Progenitor cell of endocrine pancreas (in vitro differentiated cells): Measurements from ENCODE around the gene AADACL2. TPM values are rescaled to one million over a fixed set of nuclear protein-coding genes. Genes with fewer than 3 reads are reported as not detected.
"Not testable (repeated sequence)": the region's sequence is repeated elsewhere in the genome, so short reads cannot be mapped to it uniquely, and the experiment has no call there.

Experiments used
- DNase-seq: peaks from one replicate; pipeline ENCODE4 v3.0.0; 2021; ENCODE audit warnings: low spot score; ENCODE audit not compliant: unreplicated experiment
- H3K27ac Mint-ChIP-seq: 2 replicates; pipeline ENCODE4 v1.8.0; 2021; ENCODE audit warnings: mild to moderate bottlenecking, moderate library complexity, mixed read lengths
- H3K27me3 Mint-ChIP-seq: 2 replicates; pipeline ENCODE4 v1.8.0; 2021; ENCODE audit warnings: mixed read lengths
- H3K36me3 Mint-ChIP-seq: 2 replicates; pipeline ENCODE4 v1.8.0; 2022; ENCODE audit warnings: mixed read lengths; ENCODE audit not compliant: insufficient read depth
- H3K4me1 Mint-ChIP-seq: 2 replicates; pipeline ENCODE4 v1.8.0; 2021; ENCODE audit warnings: low read depth, mixed read lengths
- H3K4me3 Mint-ChIP-seq: 2 replicates; pipeline ENCODE4 v1.8.0; 2021; ENCODE audit warnings: low read depth, mild to moderate bottlenecking, moderate library complexity, mixed read lengths
- H3K9me3 Mint-ChIP-seq: 2 replicates; pipeline ENCODE4 v1.8.0; 2021; ENCODE audit warnings: low read depth, mixed read lengths
- total RNA-seq: library from RNA; stranded (reverse); gene quantifications from 2 replicates; pipeline ENCODE4 v1.2.1, GENCODE V29; 2021
- TF ChIP-seq, protein P1 (sequence below): fragments of 200-600 bp; sonication (generic); IDR thresholded peaks from one replicate; pipeline ENCODE4 v1.5.0; 2021; ENCODE audit warnings: antibody characterized with exemption, mild to moderate bottlenecking; ENCODE audit not compliant: unreplicated experiment

Gene AADACL2
- total RNA-seq, 1 donor from 2014 or later: not detected

DNA sequence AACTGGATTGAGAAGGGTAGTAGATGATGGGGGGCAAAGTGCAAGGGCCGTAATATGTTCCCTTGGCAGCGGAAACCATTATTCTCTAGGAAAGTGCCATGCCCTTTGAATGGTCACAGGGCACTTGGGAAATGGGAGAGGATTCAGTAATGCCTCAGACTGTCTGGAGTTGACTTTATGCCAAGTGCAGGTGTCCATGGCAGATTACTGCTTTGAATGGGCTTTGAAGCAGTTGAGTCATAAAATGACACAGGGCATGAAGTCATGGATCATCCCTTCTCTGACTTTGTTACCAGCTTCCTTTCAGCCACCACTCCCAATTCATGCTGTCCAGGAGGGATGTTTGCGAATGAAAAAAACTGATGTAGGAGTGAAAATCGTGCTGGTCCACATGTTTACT lies 20.1 kb downstream of the AADACL2 start:
- Mint-ChIP-seq H3K36me3 (no peaks in the 10 kb centered on the region), H3K4me1 (peaks cover 2% of the 10 kb centered on the region), H3K9me3 (no peaks in the 10 kb centered on the region), H3K4me3 (no peak overlapping the region), H3K27ac (no peak overlapping the region), H3K27me3 (no peaks in the 10 kb centered on the region)
- DNase-seq: no peak
- TF ChIP-seq, protein P1, sequence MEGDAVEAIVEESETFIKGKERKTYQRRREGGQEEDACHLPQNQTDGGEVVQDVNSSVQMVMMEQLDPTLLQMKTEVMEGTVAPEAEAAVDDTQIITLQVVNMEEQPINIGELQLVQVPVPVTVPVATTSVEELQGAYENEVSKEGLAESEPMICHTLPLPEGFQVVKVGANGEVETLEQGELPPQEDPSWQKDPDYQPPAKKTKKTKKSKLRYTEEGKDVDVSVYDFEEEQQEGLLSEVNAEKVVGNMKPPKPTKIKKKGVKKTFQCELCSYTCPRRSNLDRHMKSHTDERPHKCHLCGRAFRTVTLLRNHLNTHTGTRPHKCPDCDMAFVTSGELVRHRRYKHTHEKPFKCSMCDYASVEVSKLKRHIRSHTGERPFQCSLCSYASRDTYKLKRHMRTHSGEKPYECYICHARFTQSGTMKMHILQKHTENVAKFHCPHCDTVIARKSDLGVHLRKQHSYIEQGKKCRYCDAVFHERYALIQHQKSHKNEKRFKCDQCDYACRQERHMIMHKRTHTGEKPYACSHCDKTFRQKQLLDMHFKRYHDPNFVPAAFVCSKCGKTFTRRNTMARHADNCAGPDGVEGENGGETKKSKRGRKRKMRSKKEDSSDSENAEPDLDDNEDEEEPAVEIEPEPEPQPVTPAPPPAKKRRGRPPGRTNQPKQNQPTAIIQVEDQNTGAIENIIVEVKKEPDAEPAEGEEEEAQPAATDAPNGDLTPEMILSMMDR: no peak

DNA sequence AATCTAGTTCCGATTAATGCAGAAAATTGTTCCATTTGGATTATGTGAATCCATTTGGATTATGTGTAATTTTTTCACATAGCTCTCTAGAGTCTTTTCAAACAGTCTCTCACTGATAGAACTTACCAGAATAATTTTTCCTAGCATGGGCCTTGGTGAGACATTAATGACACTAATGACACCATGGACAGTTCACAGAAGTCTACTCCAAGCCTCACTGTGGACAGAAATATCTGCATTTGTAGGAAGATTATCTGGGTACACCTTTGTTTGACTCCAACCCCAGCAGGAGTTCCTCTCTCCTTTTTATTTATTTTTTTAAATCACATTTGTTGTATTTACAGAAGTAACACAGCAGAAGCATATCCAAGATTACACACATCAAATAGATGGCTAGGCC lies 27.9 kb downstream of the AADACL2 start:
- Mint-ChIP-seq H3K27ac (no peak overlapping the region), H3K9me3 (no peaks in the 10 kb centered on the region), H3K27me3 (no peaks in the 10 kb centered on the region), H3K36me3 (no peaks in the 10 kb centered on the region), H3K4me3 (no peak overlapping the region), H3K4me1 (no peaks in the 10 kb centered on the region)
- TF ChIP-seq, protein P1: no peak
- DNase-seq: no peak

DNA sequence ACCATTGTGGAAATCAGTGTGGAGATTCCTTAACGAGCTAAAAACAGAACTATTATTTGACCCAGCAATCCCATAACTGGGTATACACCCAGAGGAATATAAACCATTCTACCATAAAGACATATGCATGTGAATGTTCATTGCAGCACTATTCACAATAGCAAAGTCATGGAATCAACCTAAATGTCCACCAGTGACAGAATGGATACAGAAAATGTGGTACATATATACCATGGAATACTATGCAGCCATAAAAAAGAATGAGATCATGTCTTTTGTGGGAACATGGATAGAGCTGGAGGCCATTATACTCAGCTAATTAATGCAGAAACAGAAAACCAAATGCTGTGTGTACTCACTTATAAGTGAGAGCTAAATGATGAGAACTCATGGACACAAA lies 31.0 kb downstream of the AADACL2 start:
- H3K36me3 Mint-ChIP-seq, H3K27me3 Mint-ChIP-seq, H3K9me3 Mint-ChIP-seq, DNase-seq, H3K4me3 Mint-ChIP-seq, H3K27ac Mint-ChIP-seq, H3K4me1 Mint-ChIP-seq: not testable (repeated sequence)

DNA sequence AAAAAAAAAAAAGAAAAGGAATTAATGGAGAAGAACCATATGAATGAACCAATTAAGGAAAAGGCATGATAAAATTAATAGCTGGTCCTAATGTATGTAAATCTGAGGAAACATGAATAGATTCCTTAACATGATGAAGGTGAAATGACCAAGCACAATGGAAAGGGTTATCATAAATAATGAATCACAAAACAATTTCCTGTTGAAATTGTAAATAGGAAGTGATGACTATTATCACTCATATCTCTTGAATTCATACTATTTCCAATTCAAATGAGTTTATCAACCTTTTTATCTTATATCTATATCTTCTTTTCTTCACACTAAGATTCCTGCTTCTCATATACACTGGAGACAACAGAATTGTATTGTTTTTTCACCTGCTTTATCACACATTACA lies 32.0 kb downstream of the AADACL2 start:
- no peak for DNase-seq
- Mint-ChIP-seq H3K27me3 (no peaks in the 10 kb centered on the region), H3K4me1 (peaks cover 5% of the 10 kb centered on the region), H3K36me3 (no peaks in the 10 kb centered on the region), H3K27ac (no peak overlapping the region), H3K9me3 (no peaks in the 10 kb centered on the region), H3K4me3 (no peak overlapping the region)
- TF ChIP-seq, protein P1: no peak

DNA sequence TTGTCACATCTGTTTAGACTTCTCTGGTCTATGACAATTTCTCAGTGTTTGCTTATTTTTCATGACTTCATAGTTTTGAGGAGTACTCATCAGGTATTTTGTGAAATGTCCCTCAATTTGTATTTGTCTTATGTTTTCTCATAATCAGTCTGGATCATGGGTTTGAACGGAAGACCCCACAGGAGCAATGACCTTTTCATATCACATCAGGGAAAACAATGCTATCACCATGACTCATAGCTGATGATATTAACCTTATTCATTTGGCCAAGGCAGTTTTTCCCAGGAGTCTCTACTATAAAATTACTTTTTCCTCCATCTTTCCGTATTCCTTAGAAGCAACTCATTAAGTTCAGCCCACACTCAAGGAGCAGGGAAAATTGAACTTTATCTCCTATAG lies 32.7 kb downstream of the AADACL2 start:
- H3K27me3 Mint-ChIP-seq: no peaks in the 10 kb centered on the region
- no peak overlapping the region for H3K4me3 Mint-ChIP-seq
- H3K27ac Mint-ChIP-seq: no peak overlapping the region
- H3K4me1 Mint-ChIP-seq: peaks cover 8% of the 10 kb centered on the region
- TF ChIP-seq, protein P1: no peak
- no peaks in the 10 kb centered on the region for H3K36me3 Mint-ChIP-seq
- no peaks in the 10 kb centered on the region for H3K9me3 Mint-ChIP-seq
- DNase-seq: no peak

DNA sequence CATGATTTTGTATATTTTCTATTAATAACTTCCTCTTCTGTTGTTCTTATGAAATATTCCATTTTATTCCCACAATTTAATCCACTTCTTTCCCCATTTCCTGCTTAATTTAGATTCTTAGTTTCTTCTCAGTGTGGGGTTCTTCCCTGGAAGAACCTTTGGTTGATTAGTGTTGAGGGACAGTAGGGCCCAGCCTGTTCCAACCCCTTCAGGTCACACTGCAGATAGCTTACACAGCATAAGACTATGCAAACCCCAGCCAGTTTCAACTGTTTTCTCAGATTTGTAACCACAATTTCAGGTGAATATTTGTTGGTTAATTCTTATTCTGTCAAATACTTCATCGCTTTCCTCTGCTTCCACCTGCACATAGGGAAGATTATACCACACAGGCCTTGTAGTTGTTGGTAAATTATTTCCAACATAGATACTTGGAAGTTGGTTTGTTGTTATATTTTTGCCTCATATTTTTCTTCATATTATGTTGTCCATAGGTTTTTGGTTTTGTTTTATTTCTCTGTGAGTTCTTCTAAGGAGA lies 34.7 kb downstream of the AADACL2 start:
- peaks cover 8% of the 10 kb centered on the region for H3K4me1 Mint-ChIP-seq
- no peaks in the 10 kb centered on the region for H3K9me3 Mint-ChIP-seq
- no peaks in the 10 kb centered on the region for H3K36me3 Mint-ChIP-seq
- H3K27me3 Mint-ChIP-seq: no peaks in the 10 kb centered on the region
- H3K4me3 Mint-ChIP-seq: no peak overlapping the region
- TF ChIP-seq, protein P1: no peak
- no peak overlapping the region for H3K27ac Mint-ChIP-seq
- no peak for DNase-seq
